ENCODE data around the gene POLH. TPM values are rescaled to one million over a fixed set of nuclear protein-coding genes. Genes with fewer than 3 reads are reported as not detected.

POLH gene
- total and polyA plus RNA-seq, 2 donors (not counting 3 experiments of a cell fraction or from before 2014, with no cell fraction given) = 9.3 to 36.6 TPM

DNA sequence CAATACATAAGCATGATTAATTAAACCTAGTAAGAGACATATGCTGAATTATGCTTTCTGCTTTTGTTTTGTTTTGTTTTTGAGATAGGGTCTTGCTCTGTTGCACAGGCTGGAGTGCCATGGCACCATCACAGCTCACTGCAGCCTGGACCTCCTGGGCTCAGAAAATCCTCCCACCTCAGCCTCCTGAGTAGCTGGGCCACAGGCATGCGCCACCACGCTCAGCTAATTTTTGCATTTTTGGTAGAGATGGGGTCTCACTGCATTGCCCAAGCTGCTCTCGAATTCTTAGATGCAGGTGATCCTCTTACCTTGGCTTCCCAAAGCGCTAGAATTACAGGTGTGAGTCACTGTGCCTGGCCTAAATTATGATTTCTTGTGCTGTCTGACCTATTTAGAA is 4.0 kb upstream of the POLH start:
- no peaks in the 10 kb centered on the region for H3K27me3 ChIP-seq (ENCODE audit: control insufficient read depth in 2 of 2, insufficient read depth in 2 of 2, low read length in 2 of 2)
- intact Hi-C loops (cut with micrococcal nuclease) (no loop called here), dilution Hi-C loops (cut with MboI; ENCODE audit: extremely low pct_ligation_motif_present, low sequenced_read_pairs) (no loop called here)
- ChIA-PET POLR2A (no interaction called here), CTCF (no interaction called here)
- no peak overlapping the region for H3K4me3 ChIP-seq (replicated peaks in 1 of 3; ENCODE audit: insufficient read depth in 1 of 3, low read depth in 1 of 3, low read length in 3 of 3)
- no peak for FAIRE-seq
- H3K9me1 ChIP-seq (replicated peaks; ENCODE audit: control insufficient read depth, extremely low read depth, insufficient read depth, low read length) = no peaks in the 10 kb centered on the region
- H3K27ac ChIP-seq (ENCODE audit: insufficient read depth, low read depth, low read length) = no peak overlapping the region
- no peak for DNase-seq (ENCODE audit: low read depth, low spot score)
- no peak overlapping the region for H3K4me2 ChIP-seq (ENCODE audit: insufficient read depth, low read length)
- H3K36me3 ChIP-seq (ENCODE audit: control insufficient read depth in 2 of 2, extremely low read depth in 1 of 2, insufficient read depth in 2 of 2, low read length in 2 of 2) = peaks cover 4 to 10% of the 10 kb centered on the region in 2 experiments
- TF ChIP-seq, protein P1, sequence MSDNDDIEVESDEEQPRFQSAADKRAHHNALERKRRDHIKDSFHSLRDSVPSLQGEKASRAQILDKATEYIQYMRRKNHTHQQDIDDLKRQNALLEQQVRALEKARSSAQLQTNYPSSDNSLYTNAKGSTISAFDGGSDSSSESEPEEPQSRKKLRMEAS (IDR thresholded peaks at IDR 0.05; ENCODE audit: insufficient read depth, insufficient read length) = no peak
- no peak for TF ChIP-seq POLR2A (IDR thresholded peaks at IDR 0.05; ENCODE audit: low read depth, low read length)
- TF ChIP-seq FOS (IDR thresholded peaks at IDR 0.05; ENCODE audit: borderline replicate concordance, insufficient read depth, low read length) = no peak
- TF ChIP-seq JUN (IDR thresholded peaks at IDR 0.05; ENCODE audit: borderline replicate concordance, insufficient read depth, insufficient read length, low read depth) = no peak
- TF ChIP-seq EZH2 (IDR thresholded peaks at IDR 0.05; ENCODE audit: borderline replicate concordance, low read depth, low read length, severe bottlenecking) = no peak
- TF ChIP-seq POLR2AphosphoS5 (IDR thresholded peaks at IDR 0.05; ENCODE audit: insufficient read depth, low read depth, low read length) = no peak
- no peak for TF ChIP-seq GATA2 (IDR thresholded peaks at IDR 0.05; ENCODE audit: insufficient read depth, insufficient read length, low read depth, low read length)
- TF ChIP-seq MYC (IDR thresholded peaks at IDR 0.05; ENCODE audit: low read depth, low read length) = no peak
- TF ChIP-seq, protein P2, sequence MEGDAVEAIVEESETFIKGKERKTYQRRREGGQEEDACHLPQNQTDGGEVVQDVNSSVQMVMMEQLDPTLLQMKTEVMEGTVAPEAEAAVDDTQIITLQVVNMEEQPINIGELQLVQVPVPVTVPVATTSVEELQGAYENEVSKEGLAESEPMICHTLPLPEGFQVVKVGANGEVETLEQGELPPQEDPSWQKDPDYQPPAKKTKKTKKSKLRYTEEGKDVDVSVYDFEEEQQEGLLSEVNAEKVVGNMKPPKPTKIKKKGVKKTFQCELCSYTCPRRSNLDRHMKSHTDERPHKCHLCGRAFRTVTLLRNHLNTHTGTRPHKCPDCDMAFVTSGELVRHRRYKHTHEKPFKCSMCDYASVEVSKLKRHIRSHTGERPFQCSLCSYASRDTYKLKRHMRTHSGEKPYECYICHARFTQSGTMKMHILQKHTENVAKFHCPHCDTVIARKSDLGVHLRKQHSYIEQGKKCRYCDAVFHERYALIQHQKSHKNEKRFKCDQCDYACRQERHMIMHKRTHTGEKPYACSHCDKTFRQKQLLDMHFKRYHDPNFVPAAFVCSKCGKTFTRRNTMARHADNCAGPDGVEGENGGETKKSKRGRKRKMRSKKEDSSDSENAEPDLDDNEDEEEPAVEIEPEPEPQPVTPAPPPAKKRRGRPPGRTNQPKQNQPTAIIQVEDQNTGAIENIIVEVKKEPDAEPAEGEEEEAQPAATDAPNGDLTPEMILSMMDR (IDR thresholded peaks at IDR 0.05; ENCODE audit: extremely low read depth in 1 of 2, insufficient read depth in 1 of 2, low read depth in 1 of 2, low read length in 2 of 2) = no peak
- no peaks in the 10 kb centered on the region for H4K20me1 ChIP-seq (replicated peaks; ENCODE audit: control insufficient read depth, extremely low read depth, insufficient read depth, low read length)
- no peak overlapping the region for H2AFZ ChIP-seq (ENCODE audit: low read depth, low read length)
- no peaks in the 10 kb centered on the region for H3K9me3 ChIP-seq (replicated peaks; ENCODE audit: control insufficient read depth, insufficient read depth, low read length)
- H3K9ac ChIP-seq (replicated peaks; ENCODE audit: extremely low read depth, insufficient read depth, low read length) = no peak overlapping the region
- BruUV-seq (replicated peaks) = no TSS peak
- peaks cover 36% of the 10 kb centered on the region for H3K79me2 ChIP-seq (ENCODE audit: control insufficient read depth, insufficient read depth, low read length)
- peaks cover 6% of the 10 kb centered on the region for H3K4me1 ChIP-seq (ENCODE audit: control insufficient read depth, extremely low read depth, insufficient read depth, low read length)
